Epithelial cell of proximal tubule (primary cell): Measurements from ENCODE around the gene TUBAL3. TPM values are rescaled to one million over a fixed set of nuclear protein-coding genes. Genes with fewer than 3 reads are reported as not detected.
"Not testable (repeated sequence)": the region's sequence is repeated elsewhere in the genome, so short reads cannot be mapped to it uniquely, and the experiment has no call there.

Experiments used
- DNase-seq: peaks from one replicate; pipeline ENCODE4 v3.0.0-alpha.2; 2011; ENCODE audit warnings: low read depth
- H3K4me3 ChIP-seq: 2 replicates; pipeline ENCODE4 v1.5.1; 2011; ENCODE audit warnings: low read depth, mild to moderate bottlenecking, low read length
- total RNA-seq: library from RNA; depleted of rRNA; stranded (reverse); fragments of >200 nt; gene quantifications from 2 replicates; pipeline ENCODE4 v1.2.3, GENCODE V29; 2015
- TF ChIP-seq, protein P1 (sequence below): conservative IDR thresholded peaks from 2 replicates; pipeline ENCODE4 v1.5.1; 2012; ENCODE audit warnings: low read depth, mild to moderate bottlenecking, low read length

The TUBAL3 gene
- total RNA-seq, 1 donor from 2014 or later: not detected

- TF ChIP-seq, protein P1, sequence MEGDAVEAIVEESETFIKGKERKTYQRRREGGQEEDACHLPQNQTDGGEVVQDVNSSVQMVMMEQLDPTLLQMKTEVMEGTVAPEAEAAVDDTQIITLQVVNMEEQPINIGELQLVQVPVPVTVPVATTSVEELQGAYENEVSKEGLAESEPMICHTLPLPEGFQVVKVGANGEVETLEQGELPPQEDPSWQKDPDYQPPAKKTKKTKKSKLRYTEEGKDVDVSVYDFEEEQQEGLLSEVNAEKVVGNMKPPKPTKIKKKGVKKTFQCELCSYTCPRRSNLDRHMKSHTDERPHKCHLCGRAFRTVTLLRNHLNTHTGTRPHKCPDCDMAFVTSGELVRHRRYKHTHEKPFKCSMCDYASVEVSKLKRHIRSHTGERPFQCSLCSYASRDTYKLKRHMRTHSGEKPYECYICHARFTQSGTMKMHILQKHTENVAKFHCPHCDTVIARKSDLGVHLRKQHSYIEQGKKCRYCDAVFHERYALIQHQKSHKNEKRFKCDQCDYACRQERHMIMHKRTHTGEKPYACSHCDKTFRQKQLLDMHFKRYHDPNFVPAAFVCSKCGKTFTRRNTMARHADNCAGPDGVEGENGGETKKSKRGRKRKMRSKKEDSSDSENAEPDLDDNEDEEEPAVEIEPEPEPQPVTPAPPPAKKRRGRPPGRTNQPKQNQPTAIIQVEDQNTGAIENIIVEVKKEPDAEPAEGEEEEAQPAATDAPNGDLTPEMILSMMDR: no peak
- no peak for DNase-seq
- H3K4me3 ChIP-seq: no peak overlapping the region
These were observed 9.5 kb downstream of the TUBAL3 start for GRCh38 chr10:5395168-5395567.

DNA sequence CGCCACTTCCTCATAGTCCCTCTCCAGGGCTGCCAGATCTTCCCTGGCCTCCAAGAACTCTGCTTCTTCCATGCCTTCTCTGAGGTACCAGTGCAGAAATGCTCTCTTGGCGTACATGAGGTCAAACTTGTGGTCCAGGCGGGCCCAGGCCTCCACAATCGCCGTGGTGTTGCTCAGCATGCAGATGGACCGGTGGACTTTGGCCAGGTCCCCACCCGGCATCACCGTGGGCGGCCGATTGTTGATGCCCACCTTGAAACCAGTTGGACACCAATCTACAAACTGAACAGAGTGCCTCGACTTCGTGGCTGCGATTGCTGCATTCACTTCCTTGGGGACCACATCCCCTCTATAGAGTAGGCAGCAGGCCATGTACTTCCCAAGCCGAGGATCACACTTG, 11.1 kb downstream of the TUBAL3 start:
- DNase-seq: no peak
- TF ChIP-seq, protein P1: no peak
- H3K4me3 ChIP-seq: no peak overlapping the region

DNA sequence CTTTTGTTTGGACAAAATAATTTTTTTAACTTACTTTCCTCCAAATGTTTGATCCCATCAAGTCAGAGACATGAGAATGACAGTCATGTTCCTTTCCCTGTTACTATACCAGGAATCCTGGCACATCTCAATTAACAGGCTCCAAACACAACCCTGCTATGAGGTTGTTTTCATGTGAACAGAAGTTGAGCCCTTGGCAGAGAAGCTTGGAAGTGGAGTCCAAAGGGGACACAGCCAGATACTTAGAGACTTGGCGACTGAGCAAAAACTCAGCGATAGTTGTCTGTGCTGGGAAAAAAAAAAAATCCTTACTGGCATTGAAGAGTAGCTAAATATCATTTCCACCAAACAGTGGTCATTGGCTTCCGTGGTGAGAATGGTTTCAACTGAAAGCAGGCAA, 12.8 kb downstream of the TUBAL3 start:
- TF ChIP-seq, protein P1: no peak
- DNase-seq: no peak

DNA sequence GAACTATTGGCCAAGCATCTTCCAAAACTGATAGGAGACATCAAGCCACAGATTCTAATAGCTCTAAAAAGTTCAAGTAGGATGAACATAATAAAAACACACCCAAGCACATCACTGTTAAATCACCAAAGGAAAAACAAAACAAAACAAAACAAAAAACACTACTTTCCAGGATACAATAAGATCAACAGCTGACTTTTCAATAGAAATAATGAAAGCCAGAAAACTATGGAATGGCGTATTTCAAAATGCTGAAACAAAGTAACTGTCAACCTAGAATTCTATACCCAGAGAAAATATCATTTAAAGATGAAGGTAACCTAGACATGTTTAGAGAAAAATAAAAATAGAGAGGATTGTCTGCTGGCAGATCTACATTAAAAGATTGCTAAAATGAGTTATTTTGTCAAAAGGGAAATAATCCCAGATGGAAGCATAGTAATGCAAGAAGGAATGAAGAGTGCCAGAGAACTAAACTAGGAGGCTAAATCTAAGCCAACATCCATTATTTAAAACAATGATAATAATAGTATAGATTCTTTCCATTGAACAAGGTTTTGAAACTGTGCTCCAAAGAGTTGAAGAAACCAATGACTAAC, 13.9 kb downstream of the TUBAL3 start:
- TF ChIP-seq, protein P1: no peak
- DNase-seq: no peak
- H3K4me3 ChIP-seq: no peak overlapping the region

More for the DNA sequence above, 12.8 kb downstream of the TUBAL3 start:
- no peak overlapping the region for H3K4me3 ChIP-seq

DNA sequence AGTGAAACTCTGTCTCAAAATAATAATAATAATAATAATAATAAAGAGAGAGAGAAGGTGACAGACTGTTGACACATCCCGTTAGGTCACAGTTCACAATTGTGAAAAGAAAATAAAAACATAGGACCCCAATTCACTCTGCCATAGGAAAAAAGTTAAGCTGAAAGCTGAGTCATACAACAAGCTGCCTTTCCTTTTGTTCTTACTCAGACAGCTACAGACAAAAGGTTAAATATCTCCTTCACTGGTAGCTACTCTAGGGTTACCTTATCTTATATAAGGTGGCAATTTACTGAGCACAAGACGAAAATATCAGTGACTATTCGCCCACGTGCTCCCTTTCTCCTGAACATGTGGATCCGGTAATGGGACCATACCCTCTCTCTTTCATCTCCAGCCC, 17.5 kb downstream of the TUBAL3 start:
- no peak overlapping the region for H3K4me3 ChIP-seq
- DNase-seq: no peak
- TF ChIP-seq, protein P1: no peak

- DNase-seq: no peak
- TF ChIP-seq, protein P1: no peak
- H3K4me3 ChIP-seq: no peak overlapping the region
These were observed 19.4 kb downstream of the TUBAL3 start for GRCh38 chr10:5385224-5385623.

DNA sequence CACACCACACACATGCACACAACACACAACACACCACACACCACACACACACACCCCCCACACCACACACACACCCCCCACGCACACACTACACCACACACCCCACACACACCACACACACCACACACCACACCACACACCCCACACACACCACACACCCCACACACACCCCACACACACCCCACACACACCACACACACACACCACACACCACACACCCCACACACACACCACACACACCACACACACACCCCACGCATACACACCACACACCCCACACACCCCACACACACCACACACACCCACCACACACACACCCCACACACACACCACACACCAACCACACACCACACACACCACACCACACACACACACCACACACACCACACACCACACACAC, 23.4 kb downstream of the TUBAL3 start:
- DNase-seq: no peak
- no peak overlapping the region for H3K4me3 ChIP-seq
- TF ChIP-seq, protein P1: no peak

GRCh38 chr10:5380395-5380794, 24.2 kb downstream of the TUBAL3 start:
- H3K4me3 ChIP-seq, DNase-seq: not testable (repeated sequence)

GRCh38 chr10:5379202-5379601, 25.4 kb downstream of the TUBAL3 start:
- not testable (repeated sequence) for DNase-seq, H3K4me3 ChIP-seq
